Thoracic aorta (tissue), 2 donors: ENCODE results near the gene TVP23A. TPM values are rescaled to one million over a fixed set of nuclear protein-coding genes. Genes with fewer than 3 reads are reported as not detected.

ENCODE experiments used
- ATAC-seq: fragments of 150-250 bp; one replicate; pipeline ENCODE4 v1.8.0; 2017; ENCODE audit warnings: low read depth; ENCODE audit not compliant: insufficient number of reproducible peaks, low FRiP score
- DNase-seq: peaks from one replicate; pipeline ENCODE4 v3.0.0-alpha.2; 2020; ENCODE audit warnings: low spot score
- H3K27ac ChIP-seq, 2 donors: fragments of 200-600 bp; sonication (generic); 1 replicate in 1 of 2; 2 replicates in 1 of 2; pipeline ENCODE4 v1.5.1; 2016; ENCODE audit warnings: mild to moderate bottlenecking in 2 of 2, moderate library complexity in 2 of 2
- H3K27me3 ChIP-seq: fragments of 200-600 bp; sonication (generic); replicated peaks from 2 replicates; pipeline ENCODE4 v1.6.0; 2016; ENCODE audit warnings: mild to moderate bottlenecking; ENCODE audit not compliant: insufficient read depth
- H3K36me3 ChIP-seq: fragments of 200-600 bp; sonication (generic); one replicate; pipeline ENCODE4 v1.5.1; 2016
- H3K4me1 ChIP-seq, 2 donors: fragments of 200-600 bp; sonication (generic); 1 replicate in 1 of 2; 2 replicates in 1 of 2; pipeline versions ENCODE4 v1.5.1 to v1.6.0; 2016; ENCODE audit warnings: low read depth in 2 of 2, mild to moderate bottlenecking in 1 of 2; ENCODE audit not compliant: control insufficient read depth in 1 of 2
- H3K4me3 ChIP-seq: fragments of 200-600 bp; sonication (generic); 2 replicates; pipeline ENCODE4 v1.5.1; 2016; ENCODE audit warnings: mild to moderate bottlenecking
- H3K9me3 ChIP-seq: fragments of 200-600 bp; sonication (generic); 2 replicates; pipeline ENCODE4 v1.5.1; 2016
- CTCF ChIP-seq: fragments of 200-600 bp; sonication (generic); IDR thresholded peaks from one replicate; pipeline ENCODE4 v1.5.1; 2019; ENCODE audit warnings: antibody characterized with exemption
- total RNA-seq, 2 donors: library from RNA; depleted of rRNA; stranded (reverse); fragments of >200 nt; gene quantifications; one replicate each; pipeline versions ENCODE4 v1.1.0 to v1.2.3, GENCODE V29; 2016

The TVP23A gene
- total RNA-seq, 2 donors from 2014 or later = 1.1 to 1.5 TPM

DNA sequence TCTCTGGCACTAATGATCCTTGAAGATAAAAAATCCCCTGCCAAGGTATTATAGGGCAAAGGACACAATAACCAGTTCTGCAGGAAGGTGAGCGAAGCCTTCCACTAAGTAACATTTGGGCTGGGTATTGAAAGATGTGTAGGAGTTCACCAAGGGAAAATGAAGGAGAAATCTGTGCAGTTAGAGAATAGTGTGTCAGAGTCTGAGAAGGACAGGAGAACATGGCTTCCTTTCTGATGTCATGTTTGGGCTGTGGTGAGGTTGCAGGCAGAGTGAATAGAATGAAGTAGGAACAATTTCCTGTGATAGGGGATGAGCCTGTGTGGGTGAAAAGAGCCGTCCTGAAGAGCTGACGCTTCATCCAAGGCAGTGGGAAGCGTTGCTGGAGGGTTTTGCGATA, 34.4 kb upstream of the TVP23A start:
- Histone ChIP-seq H3K36me3 (no peaks in the 10 kb centered on the region), H3K27me3 (no peaks in the 10 kb centered on the region), H3K4me1 (no peaks in the 10 kb centered on the region), H3K4me3 (no peak overlapping the region), H3K27ac (no peak overlapping the region), H3K9me3 (no peaks in the 10 kb centered on the region)
- DNase-seq (no peak), ATAC-seq (no peak)
- TF ChIP-seq CTCF = no peak

GRCh38 chr16:10852286-10852685, 33.7 kb upstream of the TVP23A start:
- no peaks in the 10 kb centered on the region for H3K9me3 ChIP-seq
- H3K27ac ChIP-seq = no peak overlapping the region
- DNase-seq (no peak), ATAC-seq (no peak)
- TF ChIP-seq CTCF = no peak
- no peaks in the 10 kb centered on the region for H3K4me1 ChIP-seq
- no peak overlapping the region for H3K4me3 ChIP-seq
- no peaks in the 10 kb centered on the region for H3K36me3 ChIP-seq
- H3K27me3 ChIP-seq = no peaks in the 10 kb centered on the region

GRCh38 chr16:10851512-10851911, 32.9 kb upstream of the TVP23A start:
- Histone ChIP-seq H3K4me1 (no peaks in the 10 kb centered on the region), H3K27ac (no peak overlapping the region), H3K4me3 (no peak overlapping the region), H3K36me3 (no peaks in the 10 kb centered on the region), H3K9me3 (no peaks in the 10 kb centered on the region), H3K27me3 (no peaks in the 10 kb centered on the region)
- no peak for DNase-seq
- no peak for TF ChIP-seq CTCF
- ATAC-seq = no peak

DNA sequence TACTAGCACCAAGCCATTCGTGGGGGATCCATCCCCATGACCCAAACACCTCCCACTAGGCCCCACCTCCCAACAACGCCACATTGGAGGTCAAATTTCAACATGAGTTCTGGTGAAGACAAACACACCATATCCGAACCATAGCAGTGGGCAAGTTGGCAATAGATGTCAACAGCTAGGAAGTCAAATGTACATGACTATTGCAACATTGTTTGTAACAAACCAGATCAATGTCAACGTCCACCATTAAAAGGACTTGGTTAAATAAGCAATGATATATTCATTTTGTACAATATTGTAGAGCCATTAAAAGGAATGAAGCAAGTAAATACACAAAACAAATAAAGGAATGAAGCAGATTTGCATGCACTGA, 31.9 kb upstream of the TVP23A start:
- H3K36me3 ChIP-seq = no peaks in the 10 kb centered on the region
- no peaks in the 10 kb centered on the region for H3K9me3 ChIP-seq
- no peak for DNase-seq
- H3K27ac ChIP-seq = no peak overlapping the region
- no peak for TF ChIP-seq CTCF
- H3K4me1 ChIP-seq = no peaks in the 10 kb centered on the region
- H3K27me3 ChIP-seq = no peaks in the 10 kb centered on the region
- no peak overlapping the region for H3K4me3 ChIP-seq
- ATAC-seq = no peak

DNA sequence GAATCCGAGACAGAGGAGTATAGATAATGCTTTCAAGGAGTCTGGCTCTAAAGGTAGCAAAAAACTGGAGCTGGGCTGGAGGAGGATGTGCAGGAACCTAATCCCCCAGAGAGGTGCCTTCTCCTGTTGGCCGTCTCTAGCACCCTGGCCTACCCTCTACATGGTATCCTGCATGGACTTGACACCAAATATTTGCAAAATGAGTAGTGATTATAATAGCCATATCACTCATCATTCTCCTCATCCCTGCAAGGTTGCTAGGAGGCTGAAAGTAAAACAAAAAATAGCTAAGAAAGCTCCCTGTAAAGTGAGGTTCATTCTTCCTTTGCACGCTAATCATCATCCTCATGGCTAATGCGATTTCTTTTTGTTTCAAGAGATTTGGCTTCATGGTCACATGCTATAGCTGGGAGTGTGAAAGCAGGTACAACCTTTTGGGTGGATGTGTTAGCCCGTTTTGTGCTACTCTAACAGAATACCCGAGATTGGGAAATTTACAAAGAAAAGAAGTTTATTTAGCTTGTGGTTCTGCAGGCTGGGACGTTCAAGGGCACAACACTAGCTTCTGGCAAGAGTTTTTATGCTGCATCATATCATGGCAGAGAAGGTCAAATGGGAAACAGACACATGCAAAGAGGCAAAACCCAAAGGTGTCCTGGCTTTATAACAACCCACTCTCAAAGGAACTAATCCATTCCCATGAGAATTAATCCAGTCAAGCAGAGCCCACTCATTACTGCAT, 31.3 kb upstream of the TVP23A start:
- no peak for TF ChIP-seq CTCF
- no peak overlapping the region for H3K4me3 ChIP-seq
- DNase-seq (no peak), ATAC-seq (no peak)
- H3K9me3 ChIP-seq = no peaks in the 10 kb centered on the region
- no peaks in the 10 kb centered on the region for H3K4me1 ChIP-seq
- H3K27me3 ChIP-seq = no peaks in the 10 kb centered on the region
- H3K27ac ChIP-seq = no peak overlapping the region
- no peaks in the 10 kb centered on the region for H3K36me3 ChIP-seq
